OCI-M1 (cell line): ENCODE data around the gene C1orf159.
"Not testable (repeated sequence)": the region's sequence is repeated elsewhere in the genome, so short reads cannot be mapped to it uniquely, and the experiment has no call there.

Source experiments
- DNase-seq: peaks from one replicate; lab custom pipeline; 2025; lab: John Stamatoyannopoulos, UW

The C1orf159 gene

GRCh38 chr1:1081311-1082238 is 34.3 kb downstream of the C1orf159 start:
- DNase-seq: no peak

GRCh38 chr1:1080951-1081310 is 35.0 kb downstream of the C1orf159 start:
- DNase-seq: no peak

- DNase-seq: peak; percentile 58
Observed at GRCh38 chr1:1080122-1080757, 35.6 kb downstream of the C1orf159 start.

- peak; percentile 70 for DNase-seq
Observed at GRCh38 chr1:1079408-1080121, 36.3 kb downstream of the C1orf159 start.

- DNase-seq: not testable (repeated sequence)
Observed at GRCh38 chr1:1077396-1077795, 38.5 kb downstream of the C1orf159 start.

- DNase-seq: no peak
Observed at GRCh38 chr1:1075148-1075935, 40.5 kb downstream of the C1orf159 start.

GRCh38 chr1:1074631-1075147 is 41.2 kb downstream of the C1orf159 start:
- DNase-seq: no peak

- DNase-seq: no peak
Observed at GRCh38 chr1:1073743-1074587, 41.9 kb downstream of the C1orf159 start, which contains the start of gene RNF223. TSS of gene RNF223 (minus strand) at chr1:1074306. CDS start at chr1:1072566, 1,740 bp downstream.

- DNase-seq: no peak
Observed at GRCh38 chr1:1072849-1073742, 42.8 kb downstream of the C1orf159 start.

- no peak for DNase-seq
Observed at GRCh38 chr1:1072299-1072848, 43.5 kb downstream of the C1orf159 start.

- no peak for DNase-seq
Observed at GRCh38 chr1:1071486-1072298, 44.2 kb downstream of the C1orf159 start.

- no peak for DNase-seq
Observed at GRCh38 chr1:1069711-1070676, 45.9 kb downstream of the C1orf159 start.

- DNase-seq: peak; percentile 81
Observed at GRCh38 chr1:1069056-1069710, 46.7 kb downstream of the C1orf159 start.

GRCh38 chr1:1068517-1069055 is 47.3 kb downstream of the C1orf159 start:
- DNase-seq: no peak

GRCh38 chr1:1067860-1068516 is 47.9 kb downstream of the C1orf159 start:
- DNase-seq: no peak
